ENCODE measurements around the gene CPLX3. TPM values are rescaled to one million over a fixed set of nuclear protein-coding genes. Genes with fewer than 3 reads are reported as not detected.

CPLX3 gene
- total RNA-seq, 1 donor from 2014 or later = 0.32 TPM

DNA sequence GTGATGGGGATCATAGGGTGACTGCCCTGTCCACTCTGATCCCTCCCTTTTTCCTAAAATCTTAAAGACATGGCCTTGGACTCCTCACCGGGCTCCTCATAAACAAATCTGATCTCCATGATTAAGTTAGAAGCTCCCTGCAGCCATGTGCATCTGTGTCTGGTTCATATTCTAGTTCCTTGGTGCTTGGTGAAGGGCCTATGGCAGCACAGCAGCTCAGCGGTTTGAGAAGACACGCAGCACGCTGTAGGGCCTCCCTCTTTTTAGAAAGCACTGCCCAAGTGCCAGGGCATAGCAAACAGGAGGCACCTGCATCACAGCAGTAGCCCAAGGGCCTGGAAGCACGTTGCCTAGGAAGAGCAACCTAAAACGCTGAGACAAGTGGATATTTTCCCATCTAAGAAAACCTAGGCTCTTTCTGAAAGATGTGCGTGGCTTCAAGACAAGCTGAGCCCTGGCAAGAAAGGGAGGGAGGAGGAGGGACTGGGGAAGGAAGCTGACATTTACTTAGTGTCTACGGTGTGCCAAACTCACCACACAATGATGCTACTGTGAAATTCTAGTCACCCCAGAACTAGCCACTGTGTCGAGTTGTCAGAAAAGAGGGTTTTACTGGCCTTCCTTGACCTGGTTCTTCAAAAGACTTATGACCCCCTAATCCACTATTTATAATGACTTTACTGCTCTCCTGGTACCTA is 31.4 kb downstream of the CPLX3 start:
- Mint-ChIP-seq H3K27me3 (ENCODE audit: unreplicated experiment) (peaks cover 4% of the 10 kb centered on the region), H3K4me3 (ENCODE audit: unreplicated experiment) (no peak overlapping the region), H3K27ac (ENCODE audit: unreplicated experiment) (no peak overlapping the region), H3K36me3 (ENCODE audit: unreplicated experiment) (no peaks in the 10 kb centered on the region), H3K9me3 (ENCODE audit: unreplicated experiment) (no peaks in the 10 kb centered on the region), H3K4me1 (ENCODE audit: low read depth, unreplicated experiment) (peaks cover 3% of the 10 kb centered on the region)
- DNase-seq = no peak
- TF ChIP-seq, protein P1, sequence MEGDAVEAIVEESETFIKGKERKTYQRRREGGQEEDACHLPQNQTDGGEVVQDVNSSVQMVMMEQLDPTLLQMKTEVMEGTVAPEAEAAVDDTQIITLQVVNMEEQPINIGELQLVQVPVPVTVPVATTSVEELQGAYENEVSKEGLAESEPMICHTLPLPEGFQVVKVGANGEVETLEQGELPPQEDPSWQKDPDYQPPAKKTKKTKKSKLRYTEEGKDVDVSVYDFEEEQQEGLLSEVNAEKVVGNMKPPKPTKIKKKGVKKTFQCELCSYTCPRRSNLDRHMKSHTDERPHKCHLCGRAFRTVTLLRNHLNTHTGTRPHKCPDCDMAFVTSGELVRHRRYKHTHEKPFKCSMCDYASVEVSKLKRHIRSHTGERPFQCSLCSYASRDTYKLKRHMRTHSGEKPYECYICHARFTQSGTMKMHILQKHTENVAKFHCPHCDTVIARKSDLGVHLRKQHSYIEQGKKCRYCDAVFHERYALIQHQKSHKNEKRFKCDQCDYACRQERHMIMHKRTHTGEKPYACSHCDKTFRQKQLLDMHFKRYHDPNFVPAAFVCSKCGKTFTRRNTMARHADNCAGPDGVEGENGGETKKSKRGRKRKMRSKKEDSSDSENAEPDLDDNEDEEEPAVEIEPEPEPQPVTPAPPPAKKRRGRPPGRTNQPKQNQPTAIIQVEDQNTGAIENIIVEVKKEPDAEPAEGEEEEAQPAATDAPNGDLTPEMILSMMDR (IDR thresholded peaks at IDR 0.05; ENCODE audit: partially characterized antibody, unreplicated experiment) = no peak

DNA sequence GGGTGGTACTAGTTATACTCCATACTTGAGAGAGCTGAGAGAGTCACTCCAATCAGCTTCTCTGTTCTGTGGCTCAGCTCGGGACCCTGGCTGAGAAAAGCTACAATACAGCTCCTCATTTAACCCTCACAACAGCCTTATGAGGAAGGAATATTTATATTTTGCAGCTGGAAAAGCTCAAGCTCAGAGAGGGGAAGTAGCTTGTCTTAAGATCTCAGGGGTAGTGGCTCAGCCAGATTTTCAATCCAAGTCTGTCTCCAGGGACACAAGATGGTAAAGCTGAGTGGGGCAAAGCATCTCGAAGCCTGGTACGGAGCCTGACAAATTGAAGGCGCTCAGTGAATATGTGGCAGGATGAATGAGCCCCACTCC is 31.9 kb downstream of the CPLX3 start:
- no peak overlapping the region for H3K27ac Mint-ChIP-seq (ENCODE audit: unreplicated experiment)

DNA sequence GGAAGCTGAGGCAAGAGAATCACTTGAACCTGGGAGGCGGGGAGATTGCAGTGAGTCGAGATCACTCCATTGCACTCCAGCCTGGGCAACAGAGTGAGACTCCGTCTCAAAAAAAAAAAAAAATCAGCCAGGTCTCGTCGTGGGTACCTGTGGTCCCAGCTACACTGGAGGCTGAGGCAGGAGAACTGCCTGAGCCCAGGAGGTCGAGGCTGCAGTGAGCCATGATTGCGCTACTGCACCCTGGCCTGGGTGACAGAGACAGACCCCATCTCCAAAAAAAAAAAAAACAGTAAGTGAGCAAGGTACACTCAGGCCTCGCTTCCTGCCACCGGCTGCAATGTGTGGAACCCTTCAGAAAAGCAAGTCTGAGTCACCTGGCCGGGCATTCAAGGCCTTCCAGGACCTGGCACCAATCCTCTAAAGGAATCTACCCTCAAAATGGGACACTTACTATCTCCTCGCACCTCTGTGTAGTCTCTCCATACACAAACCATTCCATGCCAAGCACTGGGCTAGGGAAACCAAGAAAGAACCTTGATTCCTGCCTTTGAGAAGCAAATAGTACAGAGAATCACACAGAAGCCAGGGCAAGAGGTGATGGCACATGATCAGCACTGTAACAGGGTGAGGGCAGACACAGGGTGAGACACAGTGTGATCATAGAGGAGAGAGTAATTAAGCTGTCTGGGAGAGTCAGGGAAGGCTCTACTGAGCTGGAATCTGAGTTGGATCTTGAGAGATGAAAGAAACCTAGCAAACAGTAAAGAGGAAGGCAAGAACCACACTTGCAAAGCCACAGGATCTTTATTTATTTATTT is 37.0 kb downstream of the CPLX3 start:
- no peak overlapping the region for H3K4me3 Mint-ChIP-seq (ENCODE audit: unreplicated experiment)
- H3K4me1 Mint-ChIP-seq (ENCODE audit: low read depth, unreplicated experiment) = peaks cover 2% of the 10 kb centered on the region
- H3K36me3 Mint-ChIP-seq (ENCODE audit: unreplicated experiment) = peaks cover 8% of the 10 kb centered on the region
- TF ChIP-seq, protein P1 (IDR thresholded peaks at IDR 0.05; ENCODE audit: partially characterized antibody, unreplicated experiment) = no peak
- no peak overlapping the region for H3K27ac Mint-ChIP-seq (ENCODE audit: unreplicated experiment)
- peaks cover 4% of the 10 kb centered on the region for H3K27me3 Mint-ChIP-seq (ENCODE audit: unreplicated experiment)
- DNase-seq = no peak
- H3K9me3 Mint-ChIP-seq (ENCODE audit: unreplicated experiment) = peaks cover 4% of the 10 kb centered on the region

More for the DNA sequence above, 31.9 kb downstream of the CPLX3 start:
- H3K4me3 Mint-ChIP-seq (ENCODE audit: unreplicated experiment) = no peak overlapping the region
- peaks cover 2% of the 10 kb centered on the region for H3K4me1 Mint-ChIP-seq (ENCODE audit: low read depth, unreplicated experiment)
- no peaks in the 10 kb centered on the region for H3K9me3 Mint-ChIP-seq (ENCODE audit: unreplicated experiment)
- DNase-seq = no peak
- TF ChIP-seq, protein P1 (IDR thresholded peaks at IDR 0.05; ENCODE audit: partially characterized antibody, unreplicated experiment) = no peak
- peaks cover 1% of the 10 kb centered on the region for H3K27me3 Mint-ChIP-seq (ENCODE audit: unreplicated experiment)
- no peaks in the 10 kb centered on the region for H3K36me3 Mint-ChIP-seq (ENCODE audit: unreplicated experiment)

DNA sequence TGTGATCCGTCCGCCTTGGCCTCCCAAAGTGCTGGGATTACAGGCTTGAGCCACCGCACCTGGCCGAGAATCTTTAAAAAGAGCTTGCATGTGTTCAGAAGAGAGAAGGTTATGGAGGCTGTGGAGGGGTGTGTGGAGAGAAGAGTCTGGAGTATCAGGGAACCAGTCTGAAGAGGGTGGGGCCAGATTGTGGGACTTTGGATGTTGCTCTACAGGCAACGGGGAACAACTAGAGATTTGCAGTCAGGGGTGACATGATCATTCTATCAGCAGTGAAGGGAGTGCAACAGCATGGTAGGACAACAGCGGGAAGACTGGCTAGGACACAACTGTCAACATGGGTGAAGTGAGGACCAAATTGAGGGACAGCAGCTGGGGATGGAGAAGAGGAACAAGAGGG is 37.9 kb downstream of the CPLX3 start:
- DNase-seq = no peak
- Mint-ChIP-seq H3K27me3 (ENCODE audit: unreplicated experiment) (peaks cover 4% of the 10 kb centered on the region), H3K4me3 (ENCODE audit: unreplicated experiment) (peak overlapping the region; percentile 47), H3K27ac (ENCODE audit: unreplicated experiment) (no peak overlapping the region), H3K4me1 (ENCODE audit: low read depth, unreplicated experiment) (peaks cover 2% of the 10 kb centered on the region), H3K9me3 (ENCODE audit: unreplicated experiment) (peaks cover 4% of the 10 kb centered on the region), H3K36me3 (ENCODE audit: unreplicated experiment) (peaks cover 8% of the 10 kb centered on the region)
- TF ChIP-seq, protein P1 (IDR thresholded peaks at IDR 0.05; ENCODE audit: partially characterized antibody, unreplicated experiment) = no peak

DNA sequence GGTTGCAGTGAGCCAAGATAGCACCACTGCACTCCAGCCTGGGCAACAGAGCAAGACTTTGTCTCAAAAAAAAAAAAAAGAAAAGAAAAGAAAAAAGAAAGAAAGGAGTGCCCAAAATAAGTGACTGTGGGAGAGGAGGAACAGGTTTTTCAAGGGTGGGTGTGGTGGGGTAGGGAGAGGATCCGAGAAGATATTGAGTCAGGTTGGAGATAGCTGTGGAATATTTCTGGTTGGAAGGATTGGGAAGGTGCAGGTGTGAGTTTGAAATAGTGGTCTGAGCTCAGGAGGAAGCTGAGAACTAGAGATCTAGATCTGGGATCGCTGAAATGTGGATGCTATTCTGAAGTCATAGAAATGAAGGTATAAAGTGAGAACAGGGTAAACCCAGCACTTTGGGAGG is 38.9 kb downstream of the CPLX3 start:
- peaks cover 8% of the 10 kb centered on the region for H3K36me3 Mint-ChIP-seq (ENCODE audit: unreplicated experiment)
- peaks cover 4% of the 10 kb centered on the region for H3K27me3 Mint-ChIP-seq (ENCODE audit: unreplicated experiment)
- no peak for DNase-seq
- H3K4me3 Mint-ChIP-seq (ENCODE audit: unreplicated experiment) = no peak overlapping the region
- H3K9me3 Mint-ChIP-seq (ENCODE audit: unreplicated experiment) = peaks cover 4% of the 10 kb centered on the region
- peaks cover 2% of the 10 kb centered on the region for H3K4me1 Mint-ChIP-seq (ENCODE audit: low read depth, unreplicated experiment)
- TF ChIP-seq, protein P1 (IDR thresholded peaks at IDR 0.05; ENCODE audit: partially characterized antibody, unreplicated experiment) = no peak
- no peak overlapping the region for H3K27ac Mint-ChIP-seq (ENCODE audit: unreplicated experiment)
